Kidney (tissue), 14 donors: ENCODE measurements around the gene FAM120B. TPM values are rescaled to one million over a fixed set of nuclear protein-coding genes. Genes with fewer than 3 reads are reported as not detected.

Source experiments
- DNase-seq, 5 donors: peaks; one replicate each; pipeline ENCODE4 v3.0.0-alpha.2; 2013 to 2020
- FAIRE-seq: peaks from 2 replicates; lab custom pipeline; 2012; peaks lifted over from hg19 to GRCh38; lab: Jason Lieb, UNC
- H3K27ac ChIP-seq, 2 donors: one replicate each; pipeline ENCODE4 v1.7.0; 2013; ENCODE audit warnings: low read depth in 2 of 2, low read length in 2 of 2, inconsistent platforms in 1 of 2
- H3K27me3 ChIP-seq: one replicate; pipeline ENCODE4 v1.7.1; 2013; ENCODE audit warnings: low read length, inconsistent platforms; ENCODE audit not compliant: control insufficient read depth, insufficient read depth
- H3K36me3 ChIP-seq, 3 donors: one replicate each; pipeline versions ENCODE4 v1.7.0 to v1.7.1; 2013; ENCODE audit warnings: low read length in 3 of 3, control low read depth in 1 of 3, inconsistent platforms in 1 of 3; ENCODE audit not compliant: insufficient read depth in 3 of 3, control insufficient read depth in 2 of 3
- H3K4me1 ChIP-seq, 3 donors: one replicate each; pipeline versions ENCODE4 v1.7.0 to v1.7.1; 2013; ENCODE audit warnings: low read length in 3 of 3, inconsistent platforms in 1 of 3, low read depth in 1 of 3; ENCODE audit not compliant: control insufficient read depth in 2 of 3, insufficient read depth in 2 of 3
- H3K4me3 ChIP-seq, 3 donors: one replicate each; pipeline versions ENCODE4 v1.7.0 to v1.8.1; 2013; ENCODE audit warnings: low read length in 3 of 3, control low read depth in 1 of 3, inconsistent platforms in 1 of 3
- H3K9ac ChIP-seq, 3 donors: one replicate each; pipeline versions ENCODE4 v1.7.0 to v1.7.1; 2013; ENCODE audit warnings: low read length in 3 of 3, control low read depth in 1 of 3, inconsistent platforms in 1 of 3
- H3K9me3 ChIP-seq, 3 donors: one replicate each; pipeline versions ENCODE4 v1.7.0 to v1.7.1; 2013; ENCODE audit warnings: low read length in 3 of 3, control low read depth in 1 of 3, inconsistent platforms in 1 of 3; ENCODE audit not compliant: control insufficient read depth in 2 of 3, insufficient read depth in 1 of 3
- CTCF ChIP-seq: IDR thresholded peaks from 3 replicates; pipeline ENCODE4 v1.5.1; 2012; ENCODE audit warnings: mild to moderate bottlenecking, moderate library complexity, borderline replicate concordance; ENCODE audit not compliant: insufficient read depth; ENCODE audit errors: extremely low read depth
- intact Hi-C: fragments of 100-400 bp; cut with DNase I; formaldehyde crosslinking; loops from one replicate; pipeline ENCODE4 v1.11.1; 2022
- polyA plus RNA-seq: library from polyadenylated mRNA; stranded (reverse); fragments of 350-450 nt; fragmentation: Illumina TruSeq; extraction: RNeasy Lipid Tissue Mini Kit (QIAGEN cat#74804); gene quantifications from one replicate; pipeline ENCODE4 v1.2.3, GENCODE V29; 2014; ENCODE audit warnings: low read depth, low replicate concordance; ENCODE audit not compliant: insufficient read depth
- total RNA-seq: library from RNA; stranded (reverse); fragmentation: NEBNext Ultra II Directional; extraction: Animal tissue kit (Norgen Biotek cat#: 25700); gene quantifications from one replicate; pipeline ENCODE4 v1.2.1, GENCODE V29; 2021
- donor health status: control.
- donor health status: control.
- donor health status: control.
- donor health status: control.
- donor health status: control.
- donor health status: DM: yes; HTN: yes; CAD: no.
- donor health status: Normal renal cell carcinoma (clear cell type).

FAM120B gene
- total and polyA plus RNA-seq, 2 donors from 2014 or later: 16.5 to 34.8 TPM

- intact Hi-C loops: no loop called here
Measured at GRCh38 chr6:170403451-170403850, 96.9 kb downstream of the FAM120B start.

GRCh38 chr6:170404036-170404435, 97.5 kb downstream of the FAM120B start:
- no peak overlapping the region for H3K4me3 ChIP-seq
- H3K27me3 ChIP-seq: no peaks in the 10 kb centered on the region
- H3K9ac ChIP-seq: no peak overlapping the region
- H3K4me1 ChIP-seq: no peaks in the 10 kb centered on the region
- no peak for TF ChIP-seq CTCF
- FAIRE-seq (no peak), DNase-seq (no peak)
- intact Hi-C loops: no loop called here
- H3K9me3 ChIP-seq: no peaks in the 10 kb centered on the region
- H3K27ac ChIP-seq: no peak overlapping the region
- peaks cover 4 to 15% (median 8%) of the 10 kb centered on the region in 3 donors for H3K36me3 ChIP-seq

More at GRCh38 chr6:170403451-170403850, 96.9 kb downstream of the FAM120B start:
- Histone ChIP-seq H3K36me3 (peaks cover 7 to 17% (median 8%) of the 10 kb centered on the region in 3 donors), H3K4me3 (no peak overlapping the region), H3K27me3 (no peaks in the 10 kb centered on the region), H3K9ac (no peak overlapping the region), H3K4me1 (no peaks in the 10 kb centered on the region), H3K9me3 (no peaks in the 10 kb centered on the region), H3K27ac (no peak overlapping the region)
- TF ChIP-seq CTCF: no peak
- no peak for FAIRE-seq
- DNase-seq: peak in 4 of 5 donors; percentile 56 to 62 (median 60)

- Histone ChIP-seq H3K4me1 (no peaks in the 10 kb centered on the region), H3K27ac (no peak overlapping the region), H3K36me3 (peaks cover 4 to 15% (median 8%) of the 10 kb centered on the region in 3 donors), H3K9me3 (no peaks in the 10 kb centered on the region), H3K9ac (no peak overlapping the region), H3K27me3 (no peaks in the 10 kb centered on the region), H3K4me3 (no peak overlapping the region)
- DNase-seq (no peak), FAIRE-seq (no peak)
- no peak for TF ChIP-seq CTCF
- intact Hi-C loops: no loop called here
Measured at GRCh38 chr6:170404697-170405096, 98.1 kb downstream of the FAM120B start.
